GM19372 (cell line): ENCODE measurements around the gene GARIN5B.

Source experiments
- ATAC-seq: cut with Tn5 transposase; IDR thresholded peaks from one replicate; pipeline ENCODE4 v1.9.1; 2021; ENCODE audit warnings: mild to moderate bottlenecking, low read depth, moderate library complexity; ENCODE audit not compliant: unreplicated experiment

Gene GARIN5B

GRCh38 chr19:55304980-55305379 is 58.1 kb downstream of the GARIN5B start:
- no peak for ATAC-seq
